Hepatocyte (in vitro differentiated cells): Measurements from ENCODE around the gene KIAA0319L.

Experiments
- CTCF ChIP-seq: fragments of 200-600 bp; sonication (generic); IDR thresholded peaks from 2 replicates; pipeline ENCODE4 v1.5.1; 2016; ENCODE audit warnings: antibody characterized with exemption, mild to moderate bottlenecking; ENCODE audit not compliant: poor library complexity
- EZH2 ChIP-seq: fragments of 200-600 bp; sonication (generic); IDR thresholded peaks from 2 replicates; pipeline ENCODE4 v1.6.1; 2016; ENCODE audit warnings: antibody characterized with exemption, mild to moderate bottlenecking, borderline replicate concordance

- TF ChIP-seq CTCF, result no peak
- TF ChIP-seq EZH2, result no peak
These were observed 112.8 kb downstream of the KIAA0319L start for GRCh38 chr1:35444519-35444774.
